ENCODE measurements around the gene AMIGO1.

Gene AMIGO1

GRCh38 chr1:109532365-109533136 lies 23.0 kb upstream of the AMIGO1 start:
- DNase-seq (ENCODE audit: low spot score), result peak; percentile 89

- DNase-seq (ENCODE audit: low spot score), result no peak
Measured at GRCh38 chr1:109531826-109532364, 22.4 kb upstream of the AMIGO1 start.

GRCh38 chr1:109531380-109531779 lies 21.9 kb upstream of the AMIGO1 start:
- DNase-seq (ENCODE audit: low spot score), result no peak

DNA sequence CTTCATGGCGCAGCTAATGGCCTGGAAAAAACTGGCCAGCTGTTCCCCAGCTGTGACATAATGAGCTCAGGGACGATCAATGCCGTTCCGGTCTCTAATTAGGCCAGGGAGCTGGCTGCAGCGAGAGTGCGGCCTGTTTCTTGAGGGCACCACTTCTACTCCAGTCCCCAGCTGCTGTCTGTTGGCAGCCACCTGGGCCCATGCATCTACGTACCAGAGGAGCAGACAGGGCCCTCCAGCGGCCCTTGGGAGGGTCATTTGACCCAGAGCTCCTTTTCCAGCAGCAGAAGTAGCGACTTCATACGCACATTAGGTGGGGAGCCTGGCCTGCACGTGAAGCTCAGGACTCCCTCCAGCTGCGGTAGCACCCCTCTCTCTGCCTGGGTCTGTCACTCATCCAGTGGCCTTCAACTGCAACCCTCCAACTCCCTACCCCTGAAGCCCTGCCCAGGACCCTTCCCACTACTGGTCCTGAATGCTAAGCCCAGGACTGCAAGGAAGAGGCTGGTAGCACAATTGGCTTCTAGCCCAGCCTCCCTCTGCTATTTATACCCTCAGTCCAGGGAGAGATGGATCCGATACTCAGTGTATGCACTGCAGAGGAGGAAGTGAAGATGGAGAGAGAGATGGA lies 21.0 kb upstream of the AMIGO1 start:
- peak; percentile 58 for DNase-seq (ENCODE audit: low spot score)

- DNase-seq (ENCODE audit: low spot score), result no peak
Measured at GRCh38 chr1:109529881-109530456, 20.4 kb upstream of the AMIGO1 start.

GRCh38 chr1:109528712-109529111 lies 19.2 kb upstream of the AMIGO1 start:
- DNase-seq (ENCODE audit: low spot score), result no peak

- DNase-seq (ENCODE audit: low spot score), result no peak
Measured at GRCh38 chr1:109527846-109528695, 18.5 kb upstream of the AMIGO1 start.

- DNase-seq (ENCODE audit: low spot score), result no peak
Measured at GRCh38 chr1:109527098-109527811, 17.7 kb upstream of the AMIGO1 start.

- no peak for DNase-seq (ENCODE audit: low spot score)
Measured at GRCh38 chr1:109523706-109524105, 14.2 kb upstream of the AMIGO1 start.

- DNase-seq (ENCODE audit: low spot score), result no peak
Measured at GRCh38 chr1:109522026-109522425, 12.5 kb upstream of the AMIGO1 start.

- no peak for DNase-seq (ENCODE audit: low spot score)
Measured at GRCh38 chr1:109521002-109521951, 11.8 kb upstream of the AMIGO1 start.

GRCh38 chr1:109517337-109517736 lies 7.8 kb upstream of the AMIGO1 start:
- DNase-seq (ENCODE audit: low spot score), result no peak

DNA sequence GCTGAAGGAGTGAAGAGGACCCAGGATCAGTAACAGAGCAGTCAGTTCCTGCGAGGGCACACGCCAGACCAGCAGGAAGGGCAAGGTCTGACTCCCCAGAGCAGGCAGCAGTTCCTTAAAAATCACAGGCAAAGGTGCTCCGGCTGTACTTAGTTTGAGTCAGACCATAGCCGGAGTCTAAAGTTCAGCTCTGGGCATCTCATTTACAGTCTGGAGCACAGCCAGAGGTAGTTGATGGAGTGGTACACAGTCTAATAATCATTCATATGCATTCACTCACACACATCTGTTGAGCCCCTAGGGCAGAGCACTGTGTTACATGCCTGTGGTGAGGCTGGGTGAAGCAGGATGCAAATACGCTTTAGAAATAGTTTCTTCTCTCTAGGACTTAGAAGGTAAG lies 7.3 kb upstream of the AMIGO1 start:
- DNase-seq (ENCODE audit: low spot score), result no peak

GRCh38 chr1:109514846-109515245 lies 5.3 kb upstream of the AMIGO1 start:
- no peak for DNase-seq (ENCODE audit: low spot score)

- DNase-seq (ENCODE audit: low spot score), result no peak
Measured at GRCh38 chr1:109513110-109513710, 3.7 kb upstream of the AMIGO1 start.

DNA sequence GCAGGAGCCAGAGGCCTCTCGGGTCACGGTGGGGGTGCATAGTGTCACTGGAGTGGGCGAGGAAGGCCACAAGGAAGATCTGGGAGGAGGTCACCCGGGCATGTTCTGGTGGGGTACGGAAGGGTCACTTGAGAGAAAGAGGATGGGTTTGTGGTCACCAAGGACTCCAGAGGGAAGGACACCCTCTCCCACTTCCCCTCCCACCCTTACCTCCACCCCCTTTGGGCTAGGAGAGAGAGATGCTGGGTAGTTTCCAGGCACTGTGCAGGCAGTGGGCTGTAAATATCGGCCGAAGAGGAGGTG lies 703 bp downstream of the AMIGO1 start:
- no peak for DNase-seq (ENCODE audit: low spot score)

GRCh38 chr1:109508001-109508872 lies 1.3 kb downstream of the AMIGO1 start:
- DNase-seq (ENCODE audit: low spot score), result no peak

DNA sequence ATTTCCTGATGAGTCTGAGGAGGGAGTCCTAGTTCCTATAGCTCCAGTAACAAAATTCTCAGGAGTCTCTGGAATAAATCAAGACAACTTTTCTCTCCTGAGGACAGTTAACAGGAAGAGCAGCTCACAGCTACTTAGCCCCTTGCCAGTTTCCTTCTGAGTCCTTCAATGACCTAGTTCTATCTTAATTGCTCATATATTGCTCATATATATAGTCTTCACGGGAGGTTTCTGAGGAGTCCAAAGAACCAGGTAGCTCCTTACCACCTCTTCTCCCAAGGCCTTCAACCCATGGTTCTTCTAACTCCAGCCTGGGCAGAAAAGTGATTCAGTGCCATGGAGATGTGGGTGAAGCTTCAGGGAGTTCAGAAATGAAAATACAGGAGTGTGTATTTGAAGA lies 4.6 kb downstream of the AMIGO1 start:
- DNase-seq (ENCODE audit: low spot score), result no peak

DNA sequence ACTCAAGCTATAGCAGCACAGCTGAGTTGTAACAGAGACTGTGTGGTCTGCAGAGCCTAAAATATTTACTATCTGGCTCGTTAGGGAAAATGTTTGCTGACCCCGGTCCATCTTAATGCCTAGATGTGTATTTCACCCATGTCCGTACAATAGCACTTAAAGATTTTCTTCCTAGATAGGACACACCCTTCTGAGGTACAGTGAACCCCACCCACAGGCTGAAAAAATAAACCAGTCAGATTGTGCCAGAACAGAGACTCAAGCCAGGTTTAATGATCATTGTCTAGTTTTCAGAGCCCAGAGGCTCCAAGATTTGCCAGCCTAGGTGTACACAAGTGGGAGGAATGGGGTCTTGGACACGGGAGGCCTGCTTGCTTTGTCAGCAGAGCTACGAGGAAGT lies 5.6 kb downstream of the AMIGO1 start:
- DNase-seq (ENCODE audit: low spot score), result no peak
